Gastroesophageal sphincter (tissue), 3 donors: Measurements from ENCODE around the gene MGME1.
A peak's percentile ranks its signal among the peaks of the same experiment; 100 is the strongest.

ENCODE experiments used
- CTCF ChIP-seq, 4 experiments: fragments of 200-600 bp in 2 of 4; fragments of 450-650 bp in 2 of 4; sonication (generic) in 1 of 4; IDR thresholded peaks; one replicate each; pipeline ENCODE4 v1.5.1; 2017 to 2019; ENCODE audit warnings: antibody characterized with exemption in 4 of 4, mild to moderate bottlenecking in 2 of 4, moderate library complexity in 2 of 4
- EP300 ChIP-seq: sonication (generic); formaldehyde crosslinking; IDR thresholded peaks from one replicate; pipeline ENCODE4 v1.6.1; 2017; ENCODE audit warnings: antibody characterized with exemption, mild to moderate bottlenecking
- POLR2A ChIP-seq, 2 donors: fragments of 450-650 bp; IDR thresholded peaks; one replicate each; pipeline ENCODE4 v1.6.1; 2017; ENCODE audit warnings: antibody characterized with exemption in 2 of 2, mild to moderate bottlenecking in 2 of 2, moderate library complexity in 1 of 2
- POLR2AphosphoS5 ChIP-seq: sonication (generic); formaldehyde crosslinking; IDR thresholded peaks from one replicate; pipeline ENCODE4 v1.6.1; 2017; ENCODE audit warnings: antibody characterized with exemption

- TF ChIP-seq CTCF (IDR thresholded peaks at IDR 0.05) (peak in 3 of 4 experiments; percentile 27 to 49 (median 35)), POLR2A (IDR thresholded peaks at IDR 0.05) (no peak), EP300 (no peak), POLR2AphosphoS5 (no peak)
These were observed 2.1 kb upstream of the MGME1 start for GRCh38 chr20:17966432-17967310.
